ENCODE results near the gene HSPA5. TPM values are rescaled to one million over a fixed set of nuclear protein-coding genes. Genes with fewer than 3 reads are reported as not detected.
"Not testable (repeated sequence)": the region's sequence is repeated elsewhere in the genome, so short reads cannot be mapped to it uniquely, and the experiment has no call there.

The HSPA5 gene
- total RNA-seq, 1 donor from 2014 or later: 202 TPM

DNA sequence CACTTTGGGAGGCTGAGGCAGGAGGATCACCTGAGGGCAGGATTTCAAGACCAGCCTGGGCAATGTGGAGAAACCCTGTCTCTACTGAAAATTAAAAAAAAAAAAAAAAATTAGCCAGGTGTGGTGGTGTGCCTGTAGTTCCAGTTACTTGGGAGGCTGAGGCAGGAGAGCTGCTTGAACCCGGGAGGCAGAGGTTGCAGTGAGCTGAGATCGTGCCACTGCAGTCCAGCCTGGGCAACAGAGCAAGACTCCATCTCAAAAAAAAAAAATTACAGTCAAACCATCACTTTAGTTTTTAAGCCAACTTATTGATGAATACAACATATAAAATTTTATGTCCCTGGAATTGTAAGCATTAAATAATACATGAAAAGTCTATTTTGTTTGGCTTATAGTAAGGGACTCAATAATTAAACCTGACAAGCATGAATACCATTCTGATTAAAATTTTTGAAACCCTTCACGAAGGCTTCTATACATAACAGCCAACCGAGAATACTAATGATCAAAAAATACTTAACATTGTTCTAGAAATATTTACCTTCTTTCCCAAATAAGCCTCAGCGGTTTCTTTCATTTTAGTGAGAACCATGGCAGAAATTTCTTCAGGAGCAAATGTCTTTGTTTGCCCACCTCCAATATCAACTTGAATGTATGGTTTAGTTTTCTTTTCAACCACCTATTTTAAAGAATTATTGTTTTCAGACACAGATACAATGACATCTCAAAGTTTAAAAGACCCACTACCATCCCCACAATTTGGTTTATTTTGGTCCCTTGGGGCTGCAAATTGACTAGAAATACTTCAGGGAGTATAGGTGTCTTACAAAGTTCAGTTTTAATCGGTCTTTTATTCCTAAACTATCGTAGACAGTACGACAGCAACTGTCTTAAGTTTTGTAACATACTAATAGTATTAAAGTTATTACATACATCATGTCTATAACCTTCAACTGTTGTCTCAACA lies 1.2 kb downstream of the HSPA5 start:
- intact Hi-C loops (cut with micrococcal nuclease): no loop called here
- Histone ChIP-seq H3K36me3 (peaks cover 55% of the 10 kb centered on the region), H3K27me3 (ENCODE audit: low read depth) (no peaks in the 10 kb centered on the region), H3K4me1 (peaks cover 72% of the 10 kb centered on the region), H3K9me3 (replicated peaks) (no peaks in the 10 kb centered on the region), H3K4me3 (peak overlapping the region; percentile 94), H3K27ac (replicated peaks) (peak overlapping the region; percentile 94)
- TF ChIP-seq, protein P1, sequence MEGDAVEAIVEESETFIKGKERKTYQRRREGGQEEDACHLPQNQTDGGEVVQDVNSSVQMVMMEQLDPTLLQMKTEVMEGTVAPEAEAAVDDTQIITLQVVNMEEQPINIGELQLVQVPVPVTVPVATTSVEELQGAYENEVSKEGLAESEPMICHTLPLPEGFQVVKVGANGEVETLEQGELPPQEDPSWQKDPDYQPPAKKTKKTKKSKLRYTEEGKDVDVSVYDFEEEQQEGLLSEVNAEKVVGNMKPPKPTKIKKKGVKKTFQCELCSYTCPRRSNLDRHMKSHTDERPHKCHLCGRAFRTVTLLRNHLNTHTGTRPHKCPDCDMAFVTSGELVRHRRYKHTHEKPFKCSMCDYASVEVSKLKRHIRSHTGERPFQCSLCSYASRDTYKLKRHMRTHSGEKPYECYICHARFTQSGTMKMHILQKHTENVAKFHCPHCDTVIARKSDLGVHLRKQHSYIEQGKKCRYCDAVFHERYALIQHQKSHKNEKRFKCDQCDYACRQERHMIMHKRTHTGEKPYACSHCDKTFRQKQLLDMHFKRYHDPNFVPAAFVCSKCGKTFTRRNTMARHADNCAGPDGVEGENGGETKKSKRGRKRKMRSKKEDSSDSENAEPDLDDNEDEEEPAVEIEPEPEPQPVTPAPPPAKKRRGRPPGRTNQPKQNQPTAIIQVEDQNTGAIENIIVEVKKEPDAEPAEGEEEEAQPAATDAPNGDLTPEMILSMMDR (IDR thresholded peaks at IDR 0.05; ENCODE audit: borderline replicate concordance): no peak
- DNase-seq: no peak

DNA sequence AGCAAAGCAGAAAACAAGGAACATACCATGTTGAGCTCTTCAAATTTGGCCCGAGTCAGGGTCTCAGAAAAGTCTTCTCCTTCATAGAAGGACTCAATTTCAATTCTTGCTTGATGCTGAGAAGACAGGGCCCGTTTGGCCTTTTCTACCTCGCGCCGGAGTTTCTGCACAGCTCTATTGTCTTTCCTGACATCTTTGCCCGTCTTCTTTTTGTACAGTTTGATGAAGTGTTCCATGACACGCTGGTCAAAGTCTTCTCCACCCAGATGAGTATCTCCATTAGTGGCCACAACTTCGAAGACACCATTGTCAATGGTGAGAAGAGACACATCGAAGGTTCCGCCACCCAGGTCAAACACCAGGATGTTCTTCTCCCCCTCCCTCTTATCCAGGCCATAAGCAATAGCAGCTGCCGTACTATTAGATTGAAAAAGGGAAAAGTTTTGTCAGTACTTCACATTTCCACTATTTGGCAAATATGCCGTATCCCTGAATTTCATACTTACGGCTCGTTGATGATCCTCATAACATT lies 2.2 kb downstream of the HSPA5 start:
- intact Hi-C loops (cut with micrococcal nuclease): no loop called here
- Histone ChIP-seq H3K27ac (replicated peaks) (no peak overlapping the region), H3K4me1 (peaks cover 75% of the 10 kb centered on the region), H3K4me3 (peak overlapping the region; percentile 94), H3K27me3 (ENCODE audit: low read depth) (no peaks in the 10 kb centered on the region), H3K36me3 (peaks cover 62% of the 10 kb centered on the region), H3K9me3 (replicated peaks) (no peaks in the 10 kb centered on the region)
- no peak for DNase-seq
- TF ChIP-seq, protein P1 (IDR thresholded peaks at IDR 0.05; ENCODE audit: borderline replicate concordance): no peak

DNA sequence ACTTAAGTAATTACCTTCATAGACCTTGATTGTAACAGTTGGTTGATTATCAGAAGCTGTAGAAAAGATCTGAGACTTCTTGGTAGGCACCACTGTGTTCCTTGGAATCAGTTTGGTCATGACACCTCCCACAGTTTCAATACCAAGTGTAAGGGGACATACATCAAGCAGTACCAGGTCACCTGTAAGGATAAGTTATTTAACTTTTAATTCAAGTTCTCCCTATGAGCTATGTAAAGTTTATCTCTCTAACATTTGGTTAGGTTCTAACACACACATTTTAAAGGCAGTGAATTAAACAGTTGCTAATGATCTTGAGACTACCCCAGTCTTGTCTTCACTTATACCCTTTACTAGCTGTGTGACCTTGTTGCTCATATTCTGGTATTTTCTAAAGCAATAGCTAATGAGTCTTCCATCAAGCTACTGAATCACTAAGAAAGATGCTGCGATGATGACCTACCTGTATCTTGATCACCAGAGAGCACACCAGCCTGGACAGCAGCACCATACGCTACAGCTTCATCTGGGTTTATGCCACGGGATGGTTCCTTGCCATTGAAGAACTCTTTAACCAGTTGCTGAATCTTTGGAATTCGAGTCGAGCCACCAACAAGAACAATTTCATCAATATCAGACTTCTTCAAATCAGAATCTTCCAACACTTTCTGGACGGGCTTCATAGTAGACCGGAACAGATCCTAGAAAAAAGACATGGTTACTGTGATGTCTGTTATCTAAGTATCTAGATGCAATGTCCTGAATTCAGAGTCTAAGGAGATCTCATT lies 2.8 kb downstream of the HSPA5 start:
- TF ChIP-seq, protein P1 (IDR thresholded peaks at IDR 0.05; ENCODE audit: borderline replicate concordance): no peak
- Histone ChIP-seq H3K36me3 (peaks cover 67% of the 10 kb centered on the region), H3K4me1 (peaks cover 75% of the 10 kb centered on the region), H3K9me3 (replicated peaks) (no peaks in the 10 kb centered on the region), H3K4me3 (peak overlapping the region; percentile 94), H3K27ac (replicated peaks) (peak overlapping the region; percentile 16), H3K27me3 (ENCODE audit: low read depth) (no peaks in the 10 kb centered on the region)
- intact Hi-C loops (cut with micrococcal nuclease): no loop called here
- no peak for DNase-seq

DNA sequence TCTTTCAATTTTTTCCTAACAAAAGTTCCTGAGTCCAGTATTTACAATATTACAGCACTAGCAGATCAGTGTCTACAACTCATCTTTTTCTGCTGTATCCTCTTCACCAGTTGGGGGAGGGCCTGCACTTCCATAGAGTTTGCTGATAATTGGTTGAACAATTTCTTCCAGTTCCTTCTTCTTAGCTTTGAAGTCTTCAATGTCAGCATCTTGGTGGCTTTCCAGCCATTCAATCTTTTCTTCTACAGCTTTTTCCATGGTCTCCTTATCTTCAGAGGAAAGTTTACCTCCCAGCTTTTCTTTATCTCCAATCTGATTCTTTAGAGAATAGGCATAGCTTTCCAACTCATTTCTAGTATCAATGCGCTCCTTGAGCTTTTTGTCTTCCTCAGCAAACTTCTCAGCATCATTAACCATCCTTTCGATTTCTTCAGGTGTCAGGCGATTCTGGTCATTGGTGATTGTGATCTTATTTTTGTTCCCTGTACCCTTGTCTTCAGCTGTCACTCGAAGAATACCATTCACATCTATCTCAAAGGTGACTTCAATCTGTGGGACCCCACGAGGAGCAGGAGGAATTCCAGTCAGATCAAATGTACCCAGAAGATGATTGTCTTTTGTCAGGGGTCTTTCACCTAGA lies 4.5 kb downstream of the HSPA5 start:
- Histone ChIP-seq H3K36me3 (peaks cover 78% of the 10 kb centered on the region), H3K4me3 (peak overlapping the region; percentile 94), H3K4me1 (peaks cover 66% of the 10 kb centered on the region)
- DNase-seq; intact Hi-C loops (cut with micrococcal nuclease); H3K27me3 ChIP-seq (ENCODE audit: low read depth); H3K9me3 ChIP-seq (replicated peaks); H3K27ac ChIP-seq (replicated peaks): not testable (repeated sequence)

DNA sequence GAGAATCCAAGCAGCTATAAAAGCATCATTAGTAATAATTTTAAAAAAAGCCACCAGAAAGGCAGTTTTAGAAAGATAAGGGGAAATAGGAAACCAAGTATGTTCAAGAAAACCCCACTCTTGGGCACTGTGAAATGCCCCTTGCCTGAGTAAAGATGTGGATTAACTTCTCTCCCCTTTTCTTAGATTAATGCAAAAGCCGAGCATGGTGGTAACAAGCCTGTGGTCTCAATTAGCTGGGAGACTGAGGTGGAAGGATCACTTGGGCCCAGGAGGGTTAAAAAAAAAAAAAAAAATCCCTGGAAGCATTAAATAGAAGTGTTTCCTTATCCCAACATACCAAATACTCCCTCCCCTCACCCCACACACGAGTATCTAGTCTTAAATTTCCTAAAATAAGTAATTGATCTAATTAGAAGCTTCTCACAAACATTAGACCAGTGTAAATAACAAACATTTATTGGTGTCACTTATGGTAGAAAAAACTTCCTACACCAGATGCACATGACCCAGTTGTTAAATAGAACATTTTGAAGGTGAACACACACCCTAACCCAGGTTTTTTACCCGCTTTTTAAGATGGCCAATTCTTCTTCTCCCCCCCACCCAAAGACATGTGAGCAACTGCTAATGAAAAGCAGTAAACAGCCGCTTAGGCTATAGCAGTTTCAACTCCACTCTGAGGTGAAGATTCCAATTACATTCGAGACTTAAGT lies 5.2 kb downstream of the HSPA5 start:
- no peak overlapping the region for H3K27ac ChIP-seq (replicated peaks)
- H3K4me1 ChIP-seq: peaks cover 64% of the 10 kb centered on the region
- peaks cover 83% of the 10 kb centered on the region for H3K36me3 ChIP-seq
- TF ChIP-seq, protein P1 (IDR thresholded peaks at IDR 0.05; ENCODE audit: borderline replicate concordance): no peak
- no peaks in the 10 kb centered on the region for H3K27me3 ChIP-seq (ENCODE audit: low read depth)
- peak overlapping the region; percentile 94 for H3K4me3 ChIP-seq
- H3K9me3 ChIP-seq (replicated peaks): no peaks in the 10 kb centered on the region
- intact Hi-C loops (cut with micrococcal nuclease): no loop called here
- no peak for DNase-seq

DNA sequence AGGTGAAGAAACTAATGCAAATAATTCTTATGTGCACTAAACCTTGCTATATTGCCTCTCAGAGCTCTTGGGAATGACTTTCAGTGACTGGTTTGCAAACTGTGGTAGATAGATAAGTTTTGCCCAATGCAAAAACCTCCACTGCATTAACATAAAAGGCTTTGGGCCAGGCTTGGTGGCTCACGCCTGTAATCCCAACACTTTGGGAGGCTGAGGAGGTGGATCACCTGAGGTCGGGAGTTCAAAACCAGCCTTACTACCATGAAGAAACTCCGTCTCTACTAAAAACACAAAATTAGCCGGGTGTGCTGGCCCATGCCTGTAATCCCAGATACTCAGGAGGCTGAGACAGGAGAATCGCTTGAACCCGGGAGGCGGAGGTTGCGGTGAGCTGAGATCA lies 7.0 kb downstream of the HSPA5 start:
- H3K27ac ChIP-seq (replicated peaks); intact Hi-C loops (cut with micrococcal nuclease): not testable (repeated sequence)
- peaks cover 88% of the 10 kb centered on the region for H3K36me3 ChIP-seq

More for the DNA sequence above, 7.0 kb downstream of the HSPA5 start:
- not testable (repeated sequence) for DNase-seq; H3K27me3 ChIP-seq (ENCODE audit: low read depth); H3K9me3 ChIP-seq (replicated peaks); H3K4me3 ChIP-seq
- peaks cover 45% of the 10 kb centered on the region for H3K4me1 ChIP-seq
